COLO668 (cell line): ENCODE data around the gene GRK6.
"Not testable (repeated sequence)": the region's sequence is repeated elsewhere in the genome, so short reads cannot be mapped to it uniquely, and the experiment has no call there.

ENCODE experiments used
- DNase-seq: peaks from one replicate; lab custom pipeline; 2025; ENCODE audit not compliant: unreplicated experiment; lab: John Stamatoyannopoulos, UW

GRK6 gene

GRCh38 chr5:177483994-177484901 is 57.8 kb downstream of the GRK6 start:
- no peak for DNase-seq

GRCh38 chr5:177484902-177485549 is 58.5 kb downstream of the GRK6 start:
- no peak for DNase-seq

GRCh38 chr5:177485753-177486152 is 59.3 kb downstream of the GRK6 start:
- not testable (repeated sequence) for DNase-seq

GRCh38 chr5:177486256-177486655 is 59.8 kb downstream of the GRK6 start:
- DNase-seq = no peak

- DNase-seq = no peak
Measured at GRCh38 chr5:177487144-177487543, 60.7 kb downstream of the GRK6 start.

- DNase-seq = no peak
Measured at GRCh38 chr5:177487975-177488374, 61.5 kb downstream of the GRK6 start.

- DNase-seq = peak; percentile 54
Measured at GRCh38 chr5:177489119-177489716, 62.7 kb downstream of the GRK6 start.

GRCh38 chr5:177490311-177490991 is 64.0 kb downstream of the GRK6 start:
- no peak for DNase-seq

GRCh38 chr5:177490992-177491391 is 64.5 kb downstream of the GRK6 start:
- no peak for DNase-seq

GRCh38 chr5:177491429-177491945 is 65.0 kb downstream of the GRK6 start:
- DNase-seq = peak; percentile 40

GRCh38 chr5:177491983-177492746 is 65.7 kb downstream of the GRK6 start:
- no peak for DNase-seq
